A549 treated with CORT108297 at 1 μM for 4 hours (cell line): ENCODE results near the gene KITLG. TPM values are rescaled to one million over a fixed set of nuclear protein-coding genes. Genes with fewer than 3 reads are reported as not detected.

Experiments used
- total RNA-seq: library from RNA; stranded (reverse); fragments of 200-300 nt; extraction: Qiagen RNA extraction; gene quantifications from 5 replicates; pipeline ENCODE4 v1.2.3, GENCODE V29; 2022

KITLG gene, protein sequence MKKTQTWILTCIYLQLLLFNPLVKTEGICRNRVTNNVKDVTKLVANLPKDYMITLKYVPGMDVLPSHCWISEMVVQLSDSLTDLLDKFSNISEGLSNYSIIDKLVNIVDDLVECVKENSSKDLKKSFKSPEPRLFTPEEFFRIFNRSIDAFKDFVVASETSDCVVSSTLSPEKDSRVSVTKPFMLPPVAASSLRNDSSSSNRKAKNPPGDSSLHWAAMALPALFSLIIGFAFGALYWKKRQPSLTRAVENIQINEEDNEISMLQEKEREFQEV
- total RNA-seq, result 10.4 to 15.3 TPM (median 11.9 TPM) in 5 replicates

DNA sequence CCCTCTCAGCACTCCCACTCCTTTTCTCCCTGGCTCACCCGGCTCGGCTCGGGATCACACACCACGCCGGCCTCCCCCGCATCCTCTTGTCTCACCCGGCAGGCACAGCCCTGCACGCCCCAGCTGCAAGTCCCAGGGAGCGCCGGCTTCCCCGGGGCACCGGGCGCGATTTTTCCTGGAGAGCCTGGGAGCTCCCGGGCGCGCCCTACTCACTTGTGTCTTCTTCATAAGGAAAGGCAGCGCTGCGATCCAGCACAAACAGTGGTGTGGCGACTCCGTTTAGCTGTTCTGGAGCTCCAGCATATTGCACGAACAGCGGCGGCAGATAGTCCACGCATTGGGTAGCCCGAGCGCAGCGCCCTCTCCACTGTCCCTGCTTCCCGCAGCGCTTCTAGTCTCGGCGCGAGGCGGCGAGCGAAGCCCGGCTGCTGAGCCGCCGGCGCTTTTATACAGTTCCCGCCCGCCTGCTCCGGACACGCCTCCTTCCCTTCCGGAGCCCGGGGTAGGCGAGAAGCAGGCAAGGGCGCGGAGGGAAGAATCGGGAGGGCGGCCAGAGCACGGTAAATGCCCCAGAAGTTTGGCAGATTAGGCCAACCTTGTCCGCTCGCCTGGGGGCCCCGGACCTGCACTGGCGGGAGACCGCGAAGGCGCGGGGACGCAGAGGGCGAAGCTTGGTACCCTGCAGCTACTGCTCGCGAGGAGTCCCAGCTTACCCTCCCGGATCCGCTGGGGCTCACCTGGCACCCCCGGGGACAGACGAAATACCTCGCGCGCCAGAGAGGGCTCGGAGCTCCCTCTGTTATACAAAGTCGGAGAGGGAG is at the start of gene KITLG:
Gene KITLG, minus strand, starts transcription at position 421 of the 821 bp plus-strand sequence. Its CDS starts 193 bp downstream, at position 228.

